Mammary epithelial cell (primary cell): Measurements from ENCODE around the gene MYO15B.

ENCODE experiments used
- EZH2 ChIP-seq: IDR thresholded peaks from 2 replicates; pipeline ENCODE4 v1.6.1; 2012; ENCODE audit warnings: low read length, inconsistent platforms, borderline replicate concordance
- TF ChIP-seq, protein P1 (sequence below), 2 donors: IDR thresholded peaks in 1 of 2; conservative IDR thresholded peaks in 1 of 2; 2 replicates each; pipeline ENCODE4 v1.5.1; 2011 to 2012; ENCODE audit warnings: inconsistent platforms in 2 of 2, low read length in 2 of 2, mild to moderate bottlenecking in 2 of 2, control low read depth in 1 of 2, low read depth in 1 of 2; ENCODE audit not compliant: insufficient read depth in 1 of 2; ENCODE audit errors: extremely low read depth in 1 of 2

DNA sequence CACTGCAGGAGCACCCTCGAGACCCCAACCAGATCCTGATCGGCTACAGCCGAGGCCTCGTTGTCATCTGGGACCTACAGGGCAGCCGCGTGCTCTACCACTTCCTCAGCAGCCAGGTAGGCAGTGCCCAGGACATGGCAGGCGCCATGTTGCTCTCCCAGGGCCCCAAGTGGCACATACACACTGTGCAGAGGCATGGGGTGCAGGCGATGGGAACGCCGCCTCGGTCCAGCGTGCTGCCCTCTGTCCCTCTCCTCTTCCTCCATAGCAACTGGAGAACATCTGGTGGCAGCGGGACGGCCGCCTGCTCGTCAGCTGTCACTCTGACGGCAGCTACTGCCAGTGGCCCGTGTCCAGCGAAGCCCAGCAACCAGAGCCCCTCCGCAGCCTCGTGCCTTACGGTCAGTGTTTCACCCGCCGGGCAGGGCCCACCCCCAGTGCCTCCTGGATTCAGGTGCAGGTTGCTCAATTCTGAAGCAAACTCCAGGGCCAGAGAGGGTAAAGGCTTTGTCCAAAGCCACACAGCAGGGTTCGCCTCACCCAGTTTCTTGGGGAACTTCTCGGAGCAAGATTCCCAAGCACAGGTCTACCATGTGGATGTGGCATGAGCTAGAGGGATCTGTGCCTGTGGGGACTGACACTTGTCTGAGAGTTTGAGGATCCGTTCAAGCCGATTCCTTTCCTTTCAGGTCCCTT is 24.4 kb upstream of the MYO15B start:
- no peak for TF ChIP-seq EZH2
- TF ChIP-seq, protein P1, sequence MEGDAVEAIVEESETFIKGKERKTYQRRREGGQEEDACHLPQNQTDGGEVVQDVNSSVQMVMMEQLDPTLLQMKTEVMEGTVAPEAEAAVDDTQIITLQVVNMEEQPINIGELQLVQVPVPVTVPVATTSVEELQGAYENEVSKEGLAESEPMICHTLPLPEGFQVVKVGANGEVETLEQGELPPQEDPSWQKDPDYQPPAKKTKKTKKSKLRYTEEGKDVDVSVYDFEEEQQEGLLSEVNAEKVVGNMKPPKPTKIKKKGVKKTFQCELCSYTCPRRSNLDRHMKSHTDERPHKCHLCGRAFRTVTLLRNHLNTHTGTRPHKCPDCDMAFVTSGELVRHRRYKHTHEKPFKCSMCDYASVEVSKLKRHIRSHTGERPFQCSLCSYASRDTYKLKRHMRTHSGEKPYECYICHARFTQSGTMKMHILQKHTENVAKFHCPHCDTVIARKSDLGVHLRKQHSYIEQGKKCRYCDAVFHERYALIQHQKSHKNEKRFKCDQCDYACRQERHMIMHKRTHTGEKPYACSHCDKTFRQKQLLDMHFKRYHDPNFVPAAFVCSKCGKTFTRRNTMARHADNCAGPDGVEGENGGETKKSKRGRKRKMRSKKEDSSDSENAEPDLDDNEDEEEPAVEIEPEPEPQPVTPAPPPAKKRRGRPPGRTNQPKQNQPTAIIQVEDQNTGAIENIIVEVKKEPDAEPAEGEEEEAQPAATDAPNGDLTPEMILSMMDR (conservative IDR thresholded peaks at IDR 0.05 in 1 of 2, IDR thresholded peaks at IDR 0.05 in 1 of 2; ENCODE audit: extremely low read depth in 1 of 2, insufficient read depth in 1 of 2, low read depth in 1 of 2, low read length in 2 of 2) = no peak
